Hepatocyte (in vitro differentiated cells): ENCODE data around the gene TBL3. TPM values are rescaled to one million over a fixed set of nuclear protein-coding genes. Genes with fewer than 3 reads are reported as not detected.

ENCODE experiments used
- DNase-seq: peaks from one replicate; pipeline ENCODE4 v3.0.0-alpha.2; 2016; ENCODE audit warnings: low spot score
- H2AFZ ChIP-seq: fragments of 200-600 bp; sonication (generic); 2 replicates; pipeline ENCODE4 v1.6.0; 2016; ENCODE audit warnings: antibody characterized with exemption, mild to moderate bottlenecking
- H3K27ac ChIP-seq: fragments of 200-600 bp; sonication (generic); 2 replicates; pipeline ENCODE4 v1.5.1; 2016; ENCODE audit warnings: mild to moderate bottlenecking
- H3K27me3 ChIP-seq: fragments of 200-600 bp; sonication (generic); 2 replicates; pipeline ENCODE4 v1.6.1; 2016
- H3K36me3 ChIP-seq: fragments of 200-600 bp; sonication (generic); replicated peaks from 2 replicates; pipeline ENCODE4 v1.5.1; 2016; ENCODE audit warnings: low read depth; ENCODE audit not compliant: insufficient read depth
- H3K4me1 ChIP-seq: fragments of 200-600 bp; sonication (generic); 2 replicates; pipeline ENCODE4 v1.5.1; 2016; ENCODE audit warnings: mild to moderate bottlenecking, moderate library complexity; ENCODE audit not compliant: insufficient read depth
- H3K4me2 ChIP-seq: fragments of 200-600 bp; sonication (generic); 2 replicates; pipeline ENCODE4 v1.6.0; 2016
- H3K4me3 ChIP-seq: fragments of 200-600 bp; sonication (generic); 2 replicates; pipeline ENCODE4 v1.5.1; 2016; ENCODE audit warnings: mild to moderate bottlenecking
- H3K79me2 ChIP-seq: fragments of 200-600 bp; sonication (generic); 2 replicates; pipeline ENCODE4 v1.6.0; 2017; ENCODE audit warnings: mild to moderate bottlenecking
- H3K9me2 ChIP-seq: fragments of 200-600 bp; sonication (generic); replicated peaks from 2 replicates; pipeline ENCODE4 v1.6.0; 2017; ENCODE audit warnings: mild to moderate bottlenecking; ENCODE audit not compliant: insufficient read depth
- H3K9me3 ChIP-seq: fragments of 200-600 bp; sonication (generic); 2 replicates; pipeline ENCODE4 v1.5.1; 2016; ENCODE audit warnings: low read depth, mild to moderate bottlenecking
- H4K20me1 ChIP-seq: fragments of 200-600 bp; sonication (generic); 2 replicates; pipeline ENCODE4 v1.6.0; 2016; ENCODE audit warnings: mild to moderate bottlenecking; ENCODE audit not compliant: insufficient read depth, poor library complexity, severe bottlenecking
- CTCF ChIP-seq: fragments of 200-600 bp; sonication (generic); IDR thresholded peaks from 2 replicates; pipeline ENCODE4 v1.5.1; 2016; ENCODE audit warnings: antibody characterized with exemption, mild to moderate bottlenecking; ENCODE audit not compliant: poor library complexity
- EZH2 ChIP-seq: fragments of 200-600 bp; sonication (generic); IDR thresholded peaks from 2 replicates; pipeline ENCODE4 v1.6.1; 2016; ENCODE audit warnings: antibody characterized with exemption, mild to moderate bottlenecking, borderline replicate concordance
- EZH2phosphoT487 ChIP-seq: fragments of 200-600 bp; sonication (generic); IDR thresholded peaks from one replicate; pipeline ENCODE4 v1.6.1; 2018; ENCODE audit warnings: antibody characterized with exemption, mild to moderate bottlenecking, low read depth, moderate library complexity; ENCODE audit not compliant: unreplicated experiment, severe bottlenecking
- whole genome bisulfite sequencing: methylation state at CpG from one replicate; pipeline ENCODE4 v1.1.6; 2016; ENCODE audit warnings: low lambda C conversion rate; ENCODE audit errors: missing lambda C conversion rate; 5-methylcytosine and 5-hydroxymethylcytosine counted together
- polyA plus RNA-seq: library from polyadenylated mRNA; unstranded; fragments of >200 nt; fragmentation: Nextera tagmentation; extraction: Ambion mirVana; gene quantifications from 2 replicates; pipeline ENCODE4 v1.2.1, GENCODE V29; 2016
- total RNA-seq: library from RNA; depleted of rRNA; stranded (reverse); fragments of >200 nt; gene quantifications from 2 replicates; pipeline ENCODE4 v1.2.3, GENCODE V29; 2014

TBL3 gene
- 19.9 and 24.2 TPM in 2 replicates for total RNA-seq
- 48.5 and 56.3 TPM in 2 replicates for polyA plus RNA-seq

GRCh38 chr16:1971796-1972489 lies at the start of gene TBL3:
TSS of gene TBL3 (plus strand) at chr16:1972053. CDS start at chr16:1972165, 112 bp downstream.
- no peaks in the 10 kb centered on the region for H3K9me2 ChIP-seq
- TF ChIP-seq EZH2phosphoT487: no peak
- TF ChIP-seq EZH2: no peak
- TF ChIP-seq CTCF: no peak
- peak within 1 kb of the TSS; percentile 94 for H3K27ac ChIP-seq
- peak; percentile 96 for DNase-seq
- peak within 1 kb of the TSS; percentile 94 for H2AFZ ChIP-seq
- no peaks in the 10 kb centered on the region for H3K27me3 ChIP-seq
- H4K20me1 ChIP-seq: no peaks in the 10 kb centered on the region
- peaks cover 11% of the 10 kb centered on the region for H3K4me1 ChIP-seq
- no peaks in the 10 kb centered on the region for H3K9me3 ChIP-seq
- peaks cover 26% of the 10 kb centered on the region for H3K79me2 ChIP-seq
- no peaks in the 10 kb centered on the region for H3K36me3 ChIP-seq
- 2% methylated on average over 72 of the region's 78 CpGs for WGBS
- peak within 1 kb of the TSS; percentile 90 for H3K4me2 ChIP-seq
- peak within 1 kb of the TSS; percentile 77 for H3K4me3 ChIP-seq

DNA sequence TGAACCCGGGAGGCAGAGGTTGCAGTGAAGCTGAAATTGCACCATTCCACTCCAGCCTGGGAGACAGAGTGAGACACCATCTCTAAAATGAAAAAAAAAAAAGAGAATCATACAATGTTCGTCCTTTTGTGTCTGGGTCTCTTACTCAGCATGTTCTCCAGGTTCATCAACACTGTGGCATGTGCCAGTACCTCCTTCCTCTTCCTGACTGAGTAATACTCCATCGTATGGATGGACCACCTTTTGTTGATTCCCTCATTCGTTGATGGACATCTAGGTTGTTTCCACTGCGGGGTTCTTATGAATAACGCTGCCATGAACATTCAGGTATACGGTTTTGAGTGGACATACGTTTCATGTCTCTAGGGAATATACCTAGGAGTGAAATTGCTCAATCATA lies 49.5 kb upstream of the TBL3 start:
- Histone ChIP-seq H3K9me2 (no peaks in the 10 kb centered on the region), H3K4me1 (peaks cover 18% of the 10 kb centered on the region), H2AFZ (no peak overlapping the region), H4K20me1 (no peaks in the 10 kb centered on the region), H3K27me3 (peaks cover 38% of the 10 kb centered on the region), H3K4me3 (no peak overlapping the region), H3K4me2 (no peak overlapping the region), H3K36me3 (no peaks in the 10 kb centered on the region), H3K79me2 (no peaks in the 10 kb centered on the region), H3K9me3 (no peaks in the 10 kb centered on the region), H3K27ac (no peak overlapping the region)
- DNase-seq: no peak
- WGBS: 83% methylated on average over 8 of the region's 8 CpGs
- TF ChIP-seq CTCF: no peak
- no peak for TF ChIP-seq EZH2phosphoT487
- no peak for TF ChIP-seq EZH2

DNA sequence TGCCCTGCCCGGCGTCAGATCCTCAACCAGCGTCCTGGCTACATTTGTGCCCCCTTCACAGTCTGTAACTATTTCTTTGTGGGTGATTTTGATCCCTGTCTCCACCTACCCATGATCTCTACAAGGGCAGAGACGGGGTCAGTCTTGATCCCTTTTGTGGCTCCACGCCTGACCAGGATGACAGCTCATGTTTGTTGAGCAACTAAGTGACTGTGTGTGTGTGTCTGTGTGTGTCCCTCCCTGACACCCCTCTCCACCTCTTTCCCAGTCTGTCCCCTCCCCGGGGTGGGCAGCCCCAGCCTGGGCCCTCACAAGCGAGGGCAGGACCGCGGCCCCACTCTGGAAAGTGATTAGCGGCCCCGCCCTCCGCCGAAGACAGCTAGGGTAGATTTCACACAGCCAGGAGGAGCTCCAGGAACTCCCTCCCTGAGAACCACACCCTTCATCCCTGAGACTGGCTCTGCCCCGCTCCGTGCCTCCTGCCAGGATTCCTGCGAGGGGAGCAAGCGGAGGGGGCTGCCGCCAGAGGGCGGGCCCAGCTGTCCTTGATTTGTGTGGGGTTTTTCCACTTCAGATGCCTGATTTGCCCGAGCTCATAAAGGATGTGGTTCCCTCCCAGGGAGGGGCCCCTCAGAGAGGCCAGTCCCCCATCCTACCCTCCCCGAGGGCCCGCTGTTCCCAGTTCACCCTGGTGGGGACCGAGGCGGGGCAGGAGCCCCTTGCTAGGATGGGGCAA lies 48.4 kb upstream of the TBL3 start:
- H2AFZ ChIP-seq: peak overlapping the region; percentile 4
- 12% methylated on average over 22 of the region's 24 CpGs for WGBS

More for the DNA sequence above, 48.4 kb upstream of the TBL3 start:
- no peak overlapping the region for H3K4me3 ChIP-seq
- H4K20me1 ChIP-seq: no peaks in the 10 kb centered on the region
- H3K4me1 ChIP-seq: peaks cover 17% of the 10 kb centered on the region
- no peak overlapping the region for H3K27ac ChIP-seq
- DNase-seq: peak; percentile 85
- H3K27me3 ChIP-seq: peaks cover 32% of the 10 kb centered on the region
- H3K4me2 ChIP-seq: peak overlapping the region; percentile 50
- H3K9me2 ChIP-seq: no peaks in the 10 kb centered on the region
- TF ChIP-seq EZH2phosphoT487: no peak
- TF ChIP-seq CTCF: peak; percentile 44
- no peak for TF ChIP-seq EZH2
- no peaks in the 10 kb centered on the region for H3K36me3 ChIP-seq
- no peaks in the 10 kb centered on the region for H3K79me2 ChIP-seq
- no peaks in the 10 kb centered on the region for H3K9me3 ChIP-seq
